SIG-M5 (cell line): ENCODE measurements around the gene AK5.
"Not testable (repeated sequence)": the region's sequence is repeated elsewhere in the genome, so short reads cannot be mapped to it uniquely, and the experiment has no call there.

Experiments
- DNase-seq: peaks from one replicate; lab custom pipeline; 2025; lab: John Stamatoyannopoulos, UW

AK5 gene

GRCh38 chr1:77506771-77507170 lies 225.0 kb downstream of the AK5 start:
- no peak for DNase-seq

DNA sequence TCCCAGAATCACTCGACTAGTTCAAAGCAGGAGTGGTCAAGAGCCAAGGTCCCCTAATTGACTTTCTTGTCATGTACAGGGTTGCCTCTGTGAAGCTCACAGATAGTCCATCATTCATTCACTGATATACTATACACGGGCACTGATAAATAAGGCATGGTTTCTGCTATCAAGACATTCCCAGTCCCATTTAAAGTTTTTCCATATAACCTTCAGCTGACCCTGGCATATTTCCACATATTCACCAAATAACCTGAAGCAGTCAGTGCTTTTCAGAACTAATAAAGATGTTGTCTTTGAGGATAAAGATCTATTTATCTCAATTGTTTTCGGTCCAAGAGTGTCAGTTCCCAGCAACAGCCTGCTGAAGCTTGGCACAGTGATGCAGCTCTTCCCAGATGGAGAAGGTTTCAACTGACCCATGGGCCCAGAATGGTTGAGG lies 227.3 kb downstream of the AK5 start:
- no peak for DNase-seq

DNA sequence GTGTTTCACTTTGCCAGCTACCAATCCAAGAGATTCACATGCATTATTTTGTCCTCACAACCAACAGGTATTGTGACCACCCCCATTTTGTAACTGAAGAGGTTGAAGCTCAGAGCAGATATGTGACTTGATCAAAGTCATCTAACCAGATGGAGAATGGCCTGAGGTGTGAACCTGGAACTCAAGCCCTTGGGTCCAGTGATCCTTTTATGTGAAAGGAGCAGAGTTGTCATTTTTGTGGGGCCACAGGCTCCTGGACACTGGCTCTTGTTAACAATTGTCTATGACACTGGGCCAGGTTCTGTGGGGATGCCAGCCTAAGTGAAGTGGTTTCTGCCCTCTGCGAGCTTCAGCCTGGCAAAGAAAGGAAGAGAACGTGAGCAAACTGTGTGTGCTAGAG lies 228.1 kb downstream of the AK5 start:
- DNase-seq: no peak

GRCh38 chr1:77511440-77511840 lies 229.6 kb downstream of the AK5 start:
- no peak for DNase-seq

- not testable (repeated sequence) for DNase-seq
Measured at GRCh38 chr1:77512650-77513049, 230.8 kb downstream of the AK5 start.

GRCh38 chr1:77513839-77514763 lies 232.3 kb downstream of the AK5 start:
- no peak for DNase-seq

GRCh38 chr1:77514921-77515776 lies 233.3 kb downstream of the AK5 start:
- no peak for DNase-seq

DNA sequence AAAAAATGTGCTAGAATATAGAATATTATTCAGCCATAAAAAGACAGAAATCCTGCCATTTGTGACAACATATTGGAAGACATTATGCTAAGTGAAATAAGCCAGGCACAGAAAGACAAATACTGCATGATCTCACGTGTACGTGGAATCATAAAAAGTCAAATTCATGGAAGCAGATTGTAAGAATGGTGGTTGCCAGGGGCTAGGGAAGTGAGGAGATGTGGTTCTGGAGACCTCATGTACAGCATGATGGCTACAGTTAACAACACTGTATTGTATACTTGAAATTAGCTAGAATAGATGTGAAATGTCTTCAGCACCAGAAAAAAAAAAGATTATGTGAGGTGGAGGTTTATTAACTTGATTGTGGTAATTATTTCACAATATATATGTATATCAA lies 234.3 kb downstream of the AK5 start:
- no peak for DNase-seq

GRCh38 chr1:77524038-77524437 lies 242.2 kb downstream of the AK5 start:
- no peak for DNase-seq

- not testable (repeated sequence) for DNase-seq
Measured at GRCh38 chr1:77531149-77531548, 249.3 kb downstream of the AK5 start.

DNA sequence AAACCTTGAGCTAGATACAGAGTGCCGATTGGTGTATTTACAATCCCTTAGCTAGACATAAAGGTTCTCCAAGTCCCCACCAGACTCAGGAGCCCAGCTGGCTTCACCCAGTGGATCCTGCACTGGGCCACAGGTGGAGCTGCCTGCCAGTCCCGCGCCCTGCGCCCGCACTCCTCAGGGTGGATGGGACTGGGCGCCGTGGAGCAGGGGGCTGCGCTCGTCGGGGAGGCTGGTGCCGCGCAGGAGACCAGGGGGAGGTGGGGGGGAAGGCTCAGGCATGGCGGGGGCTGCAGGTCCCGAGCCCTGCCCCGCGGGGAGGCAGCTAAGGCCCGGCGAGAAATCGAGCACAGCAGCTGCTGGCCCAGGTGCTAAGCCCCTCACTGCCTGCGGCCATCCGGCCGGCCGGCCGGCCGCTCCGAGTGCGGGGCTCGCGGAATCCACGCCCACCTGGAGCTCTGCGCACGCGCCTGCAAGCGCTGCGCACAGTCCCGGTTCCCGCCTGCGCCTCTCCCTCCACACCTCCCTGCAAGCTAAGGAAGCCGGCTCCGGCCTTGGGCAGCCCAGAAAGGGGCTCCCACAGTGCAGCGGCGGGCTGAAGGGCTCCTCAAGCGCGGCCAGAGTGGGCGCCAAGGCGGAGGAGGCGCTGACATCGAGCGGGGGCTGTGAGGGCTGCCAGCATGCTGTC lies 249.9 kb downstream of the AK5 start:
- DNase-seq: not testable (repeated sequence)

- no peak for DNase-seq
Measured at GRCh38 chr1:77532641-77533040, 250.8 kb downstream of the AK5 start.

DNA sequence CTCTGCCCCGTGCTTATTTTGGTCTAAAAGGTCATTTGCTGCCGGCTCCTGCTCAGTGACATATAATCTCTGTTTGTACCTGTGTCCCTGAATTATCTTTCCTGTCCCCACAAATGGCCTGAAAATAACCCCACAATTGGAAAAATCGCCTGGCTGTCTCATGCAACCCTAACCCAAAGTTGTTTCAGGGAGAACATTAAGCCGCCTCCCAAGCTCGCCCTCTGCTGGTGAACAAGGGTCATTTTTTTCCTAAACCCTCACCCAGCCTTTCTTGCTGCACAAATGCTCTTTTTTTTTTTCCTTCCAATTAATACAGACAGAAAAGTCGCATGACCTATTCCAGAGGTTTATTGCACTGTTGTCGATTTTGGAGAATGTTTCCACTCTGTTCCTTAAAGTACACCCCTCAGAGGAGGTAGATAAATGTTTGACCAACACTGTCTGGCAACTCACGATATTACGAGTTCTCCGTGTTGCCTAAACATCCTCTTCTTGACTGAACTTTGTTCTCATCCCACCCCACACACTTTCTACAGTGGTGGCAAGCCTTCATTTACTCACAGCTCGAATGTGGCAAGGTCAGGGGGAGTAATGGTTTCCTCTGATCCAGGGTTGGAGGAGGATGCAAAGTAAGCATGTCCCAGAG lies 252.0 kb downstream of the AK5 start:
- DNase-seq: no peak

GRCh38 chr1:77534456-77534855 lies 252.6 kb downstream of the AK5 start:
- no peak for DNase-seq

- DNase-seq: no peak
Measured at GRCh38 chr1:77536813-77537212, 255.0 kb downstream of the AK5 start.

DNA sequence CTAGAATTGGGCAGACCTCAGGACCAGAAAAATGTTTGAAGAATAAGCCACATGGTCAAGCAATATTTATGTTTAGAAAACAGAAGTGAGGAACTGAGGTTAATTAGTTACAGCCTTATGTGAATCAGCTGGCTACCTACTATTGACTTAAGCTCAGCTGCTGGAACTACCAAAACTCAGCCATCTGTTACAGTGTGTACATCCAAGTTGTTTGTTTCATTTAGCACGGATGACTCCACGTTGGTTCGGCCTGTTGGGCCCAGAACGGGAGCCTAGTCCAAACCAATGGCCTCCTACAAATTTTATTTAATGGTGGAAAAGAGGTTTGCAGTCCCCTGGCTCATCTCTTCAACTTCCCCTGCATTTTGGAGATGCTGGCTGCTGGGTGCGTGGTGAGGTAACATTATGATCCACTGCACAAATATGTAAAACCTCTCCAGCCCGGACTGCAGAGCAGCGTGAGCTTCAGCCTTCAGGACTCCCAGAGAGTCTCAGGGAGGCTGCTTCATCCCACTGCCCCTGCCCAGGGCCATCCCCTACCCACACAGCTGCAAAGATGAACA lies 257.2 kb downstream of the AK5 start:
- no peak for DNase-seq

- no peak for DNase-seq
Measured at GRCh38 chr1:77539519-77540142, 257.8 kb downstream of the AK5 start.

- no peak for DNase-seq
Measured at GRCh38 chr1:77540501-77541161, 258.8 kb downstream of the AK5 start.

GRCh38 chr1:77541162-77541545 lies 259.3 kb downstream of the AK5 start:
- no peak for DNase-seq

GRCh38 chr1:77542813-77543420 lies 261.1 kb downstream of the AK5 start:
- no peak for DNase-seq
